Left forelimb (tissue), 1 donor: ENCODE results near the gene PLA2G2E.

Experiments used
- DNase-seq: peaks from one replicate; pipeline ENCODE4 v3.0.0-alpha.2; 2018; ENCODE audit warnings: low spot score

The PLA2G2E gene, protein sequence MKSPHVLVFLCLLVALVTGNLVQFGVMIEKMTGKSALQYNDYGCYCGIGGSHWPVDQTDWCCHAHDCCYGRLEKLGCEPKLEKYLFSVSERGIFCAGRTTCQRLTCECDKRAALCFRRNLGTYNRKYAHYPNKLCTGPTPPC

DNA sequence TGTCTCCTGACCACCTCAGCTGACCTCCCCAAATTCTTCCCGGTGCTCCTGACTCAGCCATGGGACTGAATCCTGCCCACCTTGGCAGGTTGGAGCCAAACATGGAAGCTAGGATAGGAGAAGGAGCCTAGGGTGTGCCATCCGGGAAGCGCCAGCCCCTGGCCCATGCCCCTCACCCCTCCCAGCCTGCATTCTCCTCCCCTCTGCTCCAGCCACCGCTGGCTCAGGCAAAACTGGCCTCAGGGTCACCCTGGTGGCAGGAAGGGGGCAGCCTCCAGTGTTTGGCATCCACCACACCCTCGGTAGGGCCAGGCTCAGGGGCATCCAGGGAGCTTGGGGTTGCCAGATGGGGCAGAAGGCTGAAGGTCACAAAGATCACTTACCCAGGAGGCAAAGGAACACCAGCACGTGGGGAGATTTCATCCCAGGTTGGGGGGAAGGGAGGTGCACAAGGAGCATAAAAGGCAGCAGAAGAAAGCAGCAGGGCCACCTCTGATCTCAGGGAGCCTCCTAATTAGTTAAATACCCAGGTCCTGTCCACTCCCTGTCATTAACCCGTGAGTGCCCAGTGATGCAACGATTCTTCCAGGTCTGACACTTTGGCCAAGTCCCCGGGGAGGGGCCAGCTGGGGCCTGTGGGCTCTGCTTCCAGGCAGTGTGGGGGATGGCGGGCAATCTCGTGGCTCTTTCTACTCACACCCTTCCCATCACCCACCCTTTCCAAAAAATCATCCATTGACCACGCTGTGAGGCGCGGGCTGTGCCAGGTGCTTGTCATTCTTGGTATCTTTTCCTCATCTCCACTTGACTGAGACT is at the start of gene PLA2G2E:
PLA2G2E (minus strand) TSS at position 481 of the 816 bp plus-strand sequence; CDS start at position 423, 58 bp downstream.
- no peak for DNase-seq

DNA sequence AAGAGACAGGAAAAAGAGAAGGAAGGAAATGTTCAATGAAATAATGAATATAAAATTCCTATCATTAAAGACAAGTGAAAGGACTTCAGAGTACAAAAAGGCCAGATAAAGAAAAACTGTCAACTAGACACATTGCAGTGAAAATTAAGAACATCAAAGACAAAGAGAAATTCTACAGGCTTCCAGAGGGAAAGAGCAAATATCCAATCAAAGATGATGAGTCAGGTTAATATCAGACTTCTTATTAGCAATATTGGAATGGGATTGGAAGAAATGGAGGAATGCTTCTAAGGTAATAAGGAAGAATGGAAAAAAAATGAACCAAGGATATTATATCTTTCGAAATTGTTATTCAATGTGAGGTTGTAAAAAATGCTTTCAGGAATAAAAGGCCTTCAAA is 48.2 kb upstream of the PLA2G2E start:
- no peak for DNase-seq

DNA sequence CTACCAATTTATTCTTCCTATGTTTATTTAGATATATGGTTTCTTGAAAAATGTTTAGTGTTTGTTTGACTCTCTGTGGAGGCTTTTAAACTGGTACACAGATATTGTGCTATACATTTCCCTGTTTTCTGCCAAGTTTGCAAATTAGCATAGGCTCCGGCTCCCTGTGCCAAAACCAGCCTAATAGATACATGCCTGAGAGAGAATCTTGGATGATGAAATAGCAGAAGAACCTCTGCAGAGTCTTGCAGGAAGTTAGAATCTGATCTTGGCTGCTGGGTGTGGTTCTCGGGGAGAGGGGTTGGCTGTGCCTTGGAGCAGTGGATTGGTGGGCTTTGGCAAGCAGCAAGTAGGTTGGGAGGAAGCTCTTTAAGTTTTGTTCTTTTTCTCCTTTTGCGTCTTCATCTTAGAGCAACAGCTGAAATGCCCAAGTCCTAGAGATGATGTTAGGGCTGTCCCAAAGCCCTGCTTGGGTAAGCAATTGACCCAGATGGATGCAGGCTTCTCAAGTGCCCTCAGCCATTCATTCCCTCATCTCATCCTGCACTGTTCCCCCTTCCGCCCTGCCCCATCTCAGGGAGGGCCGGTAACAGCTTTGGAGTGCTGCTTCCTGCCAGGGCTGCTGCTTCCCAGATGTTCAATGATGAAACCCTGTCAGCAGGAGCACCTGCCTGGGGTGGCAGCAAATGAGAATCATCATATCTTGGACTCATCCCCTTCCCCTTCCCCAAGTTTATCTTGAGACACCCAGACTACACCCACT is 46.7 kb upstream of the PLA2G2E start:
- no peak for DNase-seq

DNA sequence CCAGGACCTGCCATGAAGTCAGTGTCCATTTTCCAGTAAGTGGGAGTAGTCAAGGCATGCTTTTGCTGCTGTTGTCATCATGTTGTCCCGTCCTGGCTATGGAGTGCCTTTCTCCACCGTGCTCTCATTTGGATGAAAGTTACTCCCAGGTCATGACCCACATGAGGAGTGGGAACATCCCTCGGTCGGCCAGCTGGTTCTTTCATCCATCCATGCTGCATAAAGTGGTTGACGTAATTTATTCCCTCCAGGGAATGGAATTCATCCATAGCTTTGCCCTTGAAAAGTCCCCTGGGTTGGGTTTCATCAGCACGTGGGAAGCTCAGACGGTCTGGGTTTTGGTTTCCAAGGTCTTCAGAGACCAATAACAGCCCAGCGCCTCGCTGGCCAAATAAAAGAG is 44.4 kb upstream of the PLA2G2E start:
- no peak for DNase-seq

DNA sequence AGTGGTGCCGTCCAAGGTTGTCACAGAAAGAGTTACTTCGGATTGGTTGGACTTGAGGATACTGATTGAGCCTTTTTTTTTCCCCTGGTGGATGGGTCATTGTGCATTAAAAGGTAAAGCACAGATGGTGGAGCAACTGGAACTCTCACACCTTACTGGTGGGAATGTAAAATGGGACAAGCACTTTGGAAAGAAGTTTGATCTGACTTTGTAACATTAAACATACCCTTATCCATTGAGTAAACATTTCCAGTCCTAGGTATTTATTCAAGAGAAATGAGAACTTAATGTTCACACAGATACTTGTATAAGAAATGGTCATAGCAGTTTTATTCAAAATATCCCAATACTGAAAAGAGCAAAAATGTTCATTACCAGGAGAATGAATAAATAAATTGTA is 41.1 kb upstream of the PLA2G2E start:
- no peak for DNase-seq

DNA sequence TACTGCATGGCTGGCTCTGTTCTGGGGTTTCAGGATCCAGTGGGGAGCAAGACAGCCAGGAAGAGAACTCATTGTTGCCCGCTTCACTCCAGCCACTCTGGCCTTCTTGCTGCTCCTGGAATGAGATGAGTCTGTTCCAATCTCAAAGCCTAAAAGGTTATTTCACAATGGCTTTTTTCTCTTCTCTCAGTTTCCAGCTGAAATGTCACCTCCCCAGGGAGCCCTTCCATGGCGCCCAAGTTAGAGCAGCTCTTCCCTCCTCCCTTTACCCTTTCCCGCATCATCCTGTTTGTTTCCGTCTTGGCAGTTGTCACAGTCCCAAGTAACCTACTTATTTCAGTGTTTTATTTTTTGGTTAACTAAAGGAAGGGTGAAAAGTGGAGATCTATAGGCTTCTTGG is 40.2 kb upstream of the PLA2G2E start:
- DNase-seq, result no peak

DNA sequence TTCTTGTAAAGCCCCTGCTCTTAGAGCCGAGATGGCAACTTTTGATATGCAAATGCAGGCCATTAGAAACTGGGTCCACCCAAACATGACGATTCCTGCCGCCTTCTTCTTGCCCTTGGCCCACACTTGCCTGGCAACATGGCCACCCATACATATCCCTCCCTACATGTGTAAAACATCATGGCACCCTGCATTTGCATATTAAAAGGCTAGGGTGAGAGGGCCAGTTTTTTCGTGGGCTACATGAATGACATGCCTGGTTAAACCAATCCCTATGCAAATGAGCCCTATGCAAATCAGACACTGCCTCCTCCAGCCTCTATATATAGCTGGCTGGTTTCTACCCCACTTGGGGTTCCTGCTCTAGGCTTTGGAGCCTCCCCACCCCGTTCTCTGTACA is 37.2 kb upstream of the PLA2G2E start:
- DNase-seq, result no peak

DNA sequence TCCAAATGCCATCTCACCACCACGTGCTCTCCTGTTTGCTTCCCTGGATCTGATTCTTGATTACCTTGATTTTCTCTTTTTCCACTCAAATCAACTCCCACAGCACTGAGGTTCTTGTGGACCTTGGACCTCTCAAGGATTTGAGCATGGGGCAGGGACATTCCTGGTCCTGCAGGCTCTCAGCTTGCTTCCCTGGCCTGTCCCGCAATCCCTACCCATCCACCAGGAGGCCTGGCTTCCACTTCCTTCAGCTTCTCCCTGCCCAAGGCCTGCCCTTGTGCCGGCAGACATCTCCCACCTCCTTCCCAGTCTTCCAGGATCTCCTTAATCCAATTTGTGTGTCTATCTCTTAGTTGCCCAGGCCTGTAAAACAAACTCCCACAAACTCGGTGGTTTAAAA is 34.4 kb upstream of the PLA2G2E start:
- DNase-seq, result no peak

DNA sequence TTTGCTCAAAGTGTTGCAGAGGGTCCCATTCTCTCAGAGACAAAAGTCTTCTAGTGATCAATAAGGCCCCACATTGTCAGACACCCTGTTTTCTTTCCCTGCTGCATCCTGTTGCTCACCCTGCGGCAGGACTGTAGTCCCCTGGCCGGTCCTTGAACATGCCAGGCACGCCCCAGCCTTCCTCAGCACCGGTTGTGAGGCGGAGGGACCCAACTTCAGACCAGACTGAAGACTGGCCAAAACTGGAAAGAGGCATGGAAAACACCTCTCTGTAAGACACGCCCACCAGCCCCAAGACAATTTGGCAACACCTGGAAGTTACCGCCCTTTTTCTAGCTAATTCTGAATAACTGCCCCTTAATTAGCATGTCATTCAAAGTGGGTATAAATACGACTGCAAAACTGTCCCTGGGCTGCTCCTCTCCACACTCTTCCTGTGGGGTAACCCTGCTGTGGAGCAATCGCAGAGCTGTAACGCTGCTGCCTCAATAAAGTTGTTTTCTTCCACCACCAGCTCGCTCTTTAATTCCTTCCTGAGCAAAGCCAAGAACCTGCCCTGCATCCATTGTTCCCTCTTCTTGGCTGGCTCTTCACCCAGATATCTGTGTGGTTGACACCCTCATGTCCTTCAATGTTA is 32.2 kb upstream of the PLA2G2E start:
- DNase-seq, result no peak

DNA sequence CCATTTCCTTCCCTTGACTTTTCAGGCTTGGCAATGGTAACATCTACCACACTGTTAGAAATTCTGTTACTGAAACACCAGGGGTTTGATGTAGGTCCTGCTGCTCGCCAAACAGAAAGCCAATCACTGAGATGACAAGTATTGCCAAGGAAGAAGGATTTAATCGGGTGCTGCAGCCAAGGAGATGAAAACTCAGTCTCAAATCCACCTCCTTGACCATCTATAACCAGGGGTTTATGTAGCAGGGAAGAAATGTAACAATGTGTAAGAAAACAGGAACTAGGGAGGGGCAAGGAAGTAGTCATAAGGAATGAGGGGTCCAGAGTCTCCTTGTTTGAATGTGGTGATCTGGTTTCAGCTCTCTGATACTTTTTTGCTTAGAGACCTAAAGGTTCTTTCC is 30.6 kb upstream of the PLA2G2E start:
- DNase-seq, result no peak

DNA sequence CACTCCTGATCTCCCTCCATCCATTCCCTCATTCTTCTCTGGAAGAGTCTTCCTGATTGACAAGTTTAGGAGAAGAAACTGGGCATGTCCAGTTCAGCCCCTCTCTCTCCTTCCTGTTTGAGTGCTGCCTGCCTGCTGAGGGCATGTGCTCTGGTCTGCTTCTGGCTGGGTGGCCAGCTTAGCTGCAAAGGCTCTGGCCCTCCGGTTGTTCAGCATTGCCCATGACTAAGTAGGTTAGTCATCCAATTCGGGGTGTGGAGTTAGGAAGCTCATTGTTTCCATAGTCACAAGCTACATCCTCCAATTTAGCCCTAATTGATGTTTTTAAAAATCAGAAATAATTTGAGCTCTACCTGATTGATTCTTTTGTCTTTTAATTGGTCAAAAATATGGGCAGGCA is 25.6 kb upstream of the PLA2G2E start:
- no peak for DNase-seq

DNA sequence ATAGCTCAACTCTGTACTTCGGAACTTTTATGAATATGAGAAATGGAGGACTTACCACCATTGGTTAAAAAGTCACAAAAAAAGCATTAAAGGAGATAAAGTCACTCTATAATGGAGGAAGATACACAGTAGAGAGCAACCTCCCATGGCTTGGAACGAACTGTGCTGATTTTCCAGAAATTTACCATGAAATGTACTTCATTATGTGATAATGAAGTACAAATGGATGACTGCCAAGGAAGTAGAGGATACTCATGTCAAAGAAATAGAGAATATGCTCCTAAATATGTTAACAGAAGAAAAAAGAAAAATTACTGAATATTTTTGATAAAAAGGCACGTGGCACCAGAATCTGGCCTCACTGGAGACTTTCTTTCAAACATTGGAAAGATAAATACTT is 23.6 kb upstream of the PLA2G2E start:
- DNase-seq, result no peak

DNA sequence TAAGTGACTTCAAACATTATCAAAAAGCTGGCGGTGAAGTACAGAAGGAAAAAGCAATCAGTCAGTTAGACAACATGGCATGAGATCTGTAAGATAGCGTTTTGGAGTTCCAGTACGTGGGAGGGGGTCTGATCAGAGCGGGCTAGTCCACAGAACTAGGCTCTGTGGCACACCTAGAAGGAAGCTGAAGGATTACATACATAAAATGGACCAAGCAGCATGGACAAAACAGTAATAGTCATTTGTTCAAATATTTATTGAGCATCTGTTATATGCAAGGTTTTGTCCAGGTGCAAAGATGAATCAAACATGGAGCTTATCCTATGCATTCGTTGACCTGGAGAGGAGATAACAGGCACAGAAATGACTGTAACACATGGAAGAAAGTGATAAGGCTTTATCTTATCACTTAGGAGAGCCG is 22.9 kb upstream of the PLA2G2E start:
- no peak for DNase-seq

DNA sequence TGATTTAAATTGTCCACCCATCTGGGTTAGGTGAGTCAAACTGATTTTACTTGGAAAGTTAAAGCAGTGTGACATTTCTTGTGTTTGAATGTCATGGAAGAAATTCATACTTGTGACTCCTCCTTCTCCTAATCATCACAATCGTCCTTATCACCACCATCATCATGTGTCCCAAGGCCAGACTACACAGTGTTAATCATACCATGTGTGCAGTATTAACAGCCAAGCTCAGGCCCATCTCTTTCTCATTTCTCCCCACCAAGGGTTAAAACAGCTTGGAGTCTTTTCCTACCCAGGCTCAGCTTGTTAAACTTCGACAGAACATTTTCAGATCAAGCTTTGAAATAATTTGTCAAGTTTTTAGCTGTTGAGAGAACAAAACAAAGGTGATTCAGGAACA is 22.5 kb upstream of the PLA2G2E start:
- no peak for DNase-seq

DNA sequence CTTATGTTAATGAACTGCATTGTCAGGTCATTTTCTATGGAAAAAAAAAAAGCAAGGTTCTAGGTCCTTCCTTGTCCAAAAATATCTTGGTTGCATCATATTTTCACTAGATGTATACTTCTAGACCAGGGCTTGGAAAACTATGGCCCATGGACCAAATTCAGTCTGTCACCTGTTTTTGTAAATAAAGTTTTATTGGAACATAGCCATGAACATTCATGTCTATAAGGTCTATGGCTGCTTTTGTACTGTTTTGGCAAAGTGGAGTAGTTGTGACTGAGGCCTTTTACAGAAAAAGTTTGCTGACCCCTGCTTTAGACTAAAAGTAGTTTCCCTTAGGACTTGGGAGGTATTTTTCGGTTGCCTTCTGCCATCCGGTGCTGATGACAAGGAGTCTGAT is 19.2 kb upstream of the PLA2G2E start:
- DNase-seq, result no peak

DNA sequence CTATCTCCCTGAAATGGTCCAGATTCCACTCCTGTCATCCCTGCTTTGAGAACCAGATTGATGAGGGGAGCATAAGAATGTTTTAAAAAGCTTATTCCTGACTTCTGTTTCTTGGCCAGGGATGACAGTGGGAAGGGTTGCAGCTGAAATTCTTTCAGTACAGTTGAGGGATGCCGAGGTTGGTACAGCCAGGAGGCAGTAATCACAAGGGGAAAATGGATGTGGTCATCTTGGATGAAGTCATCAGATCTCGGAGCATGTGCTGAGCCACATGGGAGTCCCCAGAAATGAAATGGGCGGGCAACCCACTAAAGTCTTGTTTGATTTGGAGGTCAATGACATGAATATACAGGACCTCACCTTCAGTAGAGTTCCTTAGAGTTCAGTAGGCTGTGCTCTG is 18.7 kb upstream of the PLA2G2E start:
- no peak for DNase-seq

DNA sequence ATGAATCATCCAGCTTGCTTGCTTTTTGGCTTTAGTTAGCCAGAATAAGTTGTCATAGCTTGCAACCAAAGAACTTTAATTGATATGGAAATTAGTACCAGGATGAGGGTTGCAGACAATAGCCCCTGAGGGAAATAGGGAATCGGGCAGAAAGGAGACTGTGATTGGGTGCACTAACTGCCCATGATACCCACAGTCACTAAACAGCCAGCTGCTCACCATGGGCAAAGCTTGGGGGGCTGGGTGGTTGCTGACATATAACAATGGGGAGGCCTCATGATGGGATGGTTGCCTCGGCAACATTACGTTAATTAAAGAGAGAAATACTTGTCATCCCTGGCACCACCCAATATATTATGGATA is 17.8 kb upstream of the PLA2G2E start:
- DNase-seq, result no peak

DNA sequence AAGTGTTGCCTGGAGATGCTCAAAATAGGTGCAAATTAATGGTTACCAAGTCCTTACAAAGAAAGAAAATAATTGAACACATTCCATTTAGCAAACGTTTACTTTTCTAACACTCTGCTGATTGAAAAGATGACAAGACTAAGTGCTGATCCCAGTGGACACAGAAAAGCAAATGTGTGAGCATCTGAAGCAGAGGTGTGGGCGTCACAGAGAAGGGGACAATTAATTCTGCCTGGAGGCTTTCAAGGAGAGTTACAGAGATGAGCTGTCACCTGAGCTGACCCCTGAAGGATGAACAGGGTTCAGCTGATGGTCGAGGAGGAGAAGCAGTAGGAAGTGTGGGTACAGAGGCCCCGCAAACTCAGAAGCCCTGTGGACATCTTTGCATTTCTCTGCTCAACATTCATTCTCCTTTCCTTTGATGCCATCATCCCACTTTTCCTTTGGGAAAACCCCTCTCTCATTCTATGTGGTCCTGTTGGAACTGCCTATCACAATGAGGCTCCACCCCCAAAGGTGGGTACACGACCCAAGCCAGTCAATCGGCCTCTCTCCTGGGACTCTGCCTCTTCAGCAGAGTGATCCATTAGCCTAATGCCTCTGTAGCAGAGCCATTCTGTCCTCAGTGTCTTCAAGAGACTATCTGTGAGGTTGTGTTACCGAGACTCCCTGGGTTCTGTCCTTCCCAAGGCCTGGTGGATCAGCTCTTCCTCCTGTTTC is 17.2 kb upstream of the PLA2G2E start:
- DNase-seq, result no peak

DNA sequence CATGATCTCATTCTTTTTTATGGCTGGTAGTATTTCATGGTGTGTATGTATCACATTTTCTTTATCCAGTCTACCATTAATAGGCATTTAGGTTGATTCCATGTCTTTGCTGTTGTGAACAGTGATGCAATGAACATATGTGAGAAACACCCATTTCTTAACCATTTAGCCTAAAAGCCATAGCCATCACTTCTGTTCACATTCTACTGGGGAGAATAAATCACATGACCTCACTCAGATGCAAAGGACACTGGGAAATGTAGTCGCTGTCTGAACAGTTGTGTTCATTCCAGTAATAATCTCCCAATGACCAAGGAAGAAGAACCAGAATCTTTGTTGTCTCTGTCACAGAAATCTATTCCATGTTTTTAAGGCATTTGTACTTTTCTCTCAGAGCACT is 15.1 kb upstream of the PLA2G2E start:
- DNase-seq, result no peak

DNA sequence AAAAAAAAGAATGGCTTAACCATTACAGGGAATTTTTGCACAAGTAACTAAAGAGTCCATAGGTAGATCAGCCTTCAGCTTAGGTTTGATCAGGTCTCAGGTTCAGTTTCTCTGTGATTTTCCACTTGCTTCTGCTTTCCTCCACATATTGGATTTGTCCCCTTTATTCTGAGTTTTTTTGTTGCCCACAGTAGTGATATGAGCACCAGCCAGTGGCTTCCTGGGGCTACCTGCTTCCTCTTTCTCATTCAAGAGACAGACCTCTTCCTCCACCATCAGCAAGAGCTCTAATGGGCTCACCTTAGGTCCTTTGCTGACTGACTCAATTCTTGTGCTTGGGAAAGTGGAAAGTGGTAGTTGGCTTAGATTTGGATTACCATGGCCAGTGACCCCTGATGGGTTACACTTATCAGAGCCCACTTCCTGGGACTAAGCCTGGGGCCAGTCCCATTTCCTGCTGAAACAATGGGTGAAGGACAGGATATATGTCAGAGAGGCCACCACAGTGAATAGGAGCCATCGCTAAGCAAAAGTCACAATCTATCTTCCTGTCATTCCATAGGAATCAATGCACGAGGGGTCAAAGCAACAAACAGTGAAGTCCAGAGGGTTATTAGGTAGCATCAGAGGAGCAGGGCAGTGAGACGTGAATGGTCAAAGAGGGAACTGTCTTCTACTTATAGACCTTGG is 12.8 kb upstream of the PLA2G2E start:
- no peak for DNase-seq

DNA sequence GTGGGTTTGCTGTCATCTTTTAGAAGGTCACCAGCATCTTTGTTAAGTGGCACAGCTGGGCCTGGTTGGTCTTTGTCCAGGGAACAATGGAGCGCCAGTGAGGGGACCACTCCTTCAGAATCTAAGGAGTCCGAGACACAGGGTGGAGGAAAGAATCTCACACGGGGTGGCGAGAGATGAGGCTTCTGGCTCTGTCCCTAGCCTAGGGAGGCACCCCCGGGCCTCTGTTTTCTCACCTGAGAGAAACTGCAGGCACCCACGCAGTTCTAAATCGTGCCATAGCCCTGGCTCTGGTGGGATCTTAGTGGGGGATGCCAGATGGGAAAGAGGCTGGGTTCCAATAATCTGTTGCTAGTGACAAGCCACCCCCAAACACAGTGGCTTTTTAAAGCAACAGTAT is 10.9 kb upstream of the PLA2G2E start:
- DNase-seq, result no peak

DNA sequence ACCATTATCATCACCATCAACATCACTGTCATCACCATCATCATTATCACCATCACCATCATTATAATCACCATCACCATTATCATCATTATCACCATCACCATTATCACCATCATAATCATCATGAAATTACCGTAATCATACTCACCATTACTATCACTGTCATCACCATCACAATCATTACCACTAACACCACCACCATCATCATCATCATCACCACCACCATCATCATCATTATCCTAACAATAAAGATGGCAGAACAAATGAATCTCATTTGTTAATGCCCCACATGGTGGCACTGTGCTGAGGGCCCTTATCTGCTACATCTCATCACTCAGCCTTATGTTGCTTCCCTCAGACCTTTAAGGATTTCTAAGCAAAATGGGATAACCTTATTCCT is 9.4 kb upstream of the PLA2G2E start:
- DNase-seq, result no peak
